ENCODE data around the gene HELZ2. TPM values are rescaled to one million over a fixed set of nuclear protein-coding genes. Genes with fewer than 3 reads are reported as not detected.
"Not testable (repeated sequence)": the region's sequence is repeated elsewhere in the genome, so short reads cannot be mapped to it uniquely, and the experiment has no call there.

Gene HELZ2
- total RNA-seq, 1 experiment from 2014 or later, result 18.1 TPM

GRCh38 chr20:63561624-63562396 is 12.2 kb downstream of the HELZ2 start:
- TF ChIP-seq CTCF (IDR thresholded peaks at IDR 0.05; ENCODE audit: unreplicated experiment), result no peak
- no TSS peak for BruUV-seq (replicated peaks)
- Mint-ChIP-seq H3K27me3 (ENCODE audit: insufficient read depth, unreplicated experiment) (no peaks in the 10 kb centered on the region), H3K4me3 (ENCODE audit: unreplicated experiment) (no peak overlapping the region), H3K9me3 (ENCODE audit: unreplicated experiment) (no peaks in the 10 kb centered on the region), H3K27ac (ENCODE audit: low read depth, unreplicated experiment) (no peak overlapping the region), H3K4me1 (ENCODE audit: insufficient read depth, unreplicated experiment) (no peaks in the 10 kb centered on the region), H3K36me3 (ENCODE audit: insufficient read depth, unreplicated experiment) (no peaks in the 10 kb centered on the region)
- CTCF ChIA-PET, result interaction anchor here (0.5 to 0.8 kb wide), 2 partner anchors 16 to 24 kb away, joined by 3 to 4 read pairs; no protein-coding TSS in a partner anchor
- intact Hi-C loops (cut with micrococcal nuclease), result no loop called here
- POLR2A ChIA-PET, result no interaction called here
- DNase-seq (ENCODE audit: unreplicated experiment), result no peak

- TF ChIP-seq CTCF (IDR thresholded peaks at IDR 0.05; ENCODE audit: unreplicated experiment), result no peak
- Mint-ChIP-seq H3K27ac (ENCODE audit: low read depth, unreplicated experiment) (no peak overlapping the region), H3K4me1 (ENCODE audit: insufficient read depth, unreplicated experiment) (no peaks in the 10 kb centered on the region), H3K27me3 (ENCODE audit: insufficient read depth, unreplicated experiment) (no peaks in the 10 kb centered on the region), H3K4me3 (ENCODE audit: unreplicated experiment) (no peak overlapping the region), H3K36me3 (ENCODE audit: insufficient read depth, unreplicated experiment) (no peaks in the 10 kb centered on the region), H3K9me3 (ENCODE audit: unreplicated experiment) (no peaks in the 10 kb centered on the region)
- ChIA-PET POLR2A (interaction anchor here (0.6 kb wide), 1 partner anchor 305 kb away, joined by 3 read pairs; no protein-coding TSS in a partner anchor), CTCF (interaction anchor here (0.7 kb wide), 1 partner anchor 13 kb away, joined by 3 read pairs; no protein-coding TSS in a partner anchor)
- BruUV-seq (replicated peaks), result no TSS peak
- DNase-seq (ENCODE audit: unreplicated experiment), result no peak
- intact Hi-C loops (cut with micrococcal nuclease), result no loop called here
These were observed 13.0 kb downstream of the HELZ2 start for GRCh38 chr20:63560856-63561609.

GRCh38 chr20:63560333-63560805 is 13.7 kb downstream of the HELZ2 start:
- no peak overlapping the region for H3K4me3 Mint-ChIP-seq (ENCODE audit: unreplicated experiment)
- POLR2A ChIA-PET, result interaction anchor here (0.6 kb wide), 1 partner anchor 305 kb away, joined by 3 read pairs; no protein-coding TSS in a partner anchor
- H3K27ac Mint-ChIP-seq (ENCODE audit: low read depth, unreplicated experiment), result no peak overlapping the region
- no TSS peak for BruUV-seq (replicated peaks)
- H3K9me3 Mint-ChIP-seq (ENCODE audit: unreplicated experiment), result no peaks in the 10 kb centered on the region
- intact Hi-C loops (cut with micrococcal nuclease), result no loop called here
- no peak for TF ChIP-seq CTCF (IDR thresholded peaks at IDR 0.05; ENCODE audit: unreplicated experiment)
- H3K36me3 Mint-ChIP-seq (ENCODE audit: insufficient read depth, unreplicated experiment), result no peaks in the 10 kb centered on the region
- no peaks in the 10 kb centered on the region for H3K4me1 Mint-ChIP-seq (ENCODE audit: insufficient read depth, unreplicated experiment)
- no peak for DNase-seq (ENCODE audit: unreplicated experiment)
- CTCF ChIA-PET, result interaction anchor here (0.6 kb wide), 1 partner anchor 23 kb away, joined by 3 read pairs; no protein-coding TSS in a partner anchor
- H3K27me3 Mint-ChIP-seq (ENCODE audit: insufficient read depth, unreplicated experiment), result no peaks in the 10 kb centered on the region

- intact Hi-C loops (cut with micrococcal nuclease); BruUV-seq (replicated peaks); H3K27ac Mint-ChIP-seq (ENCODE audit: low read depth, unreplicated experiment); H3K4me3 Mint-ChIP-seq (ENCODE audit: unreplicated experiment); POLR2A ChIA-PET; DNase-seq (ENCODE audit: unreplicated experiment); H3K27me3 Mint-ChIP-seq (ENCODE audit: insufficient read depth, unreplicated experiment); H3K4me1 Mint-ChIP-seq (ENCODE audit: insufficient read depth, unreplicated experiment); H3K36me3 Mint-ChIP-seq (ENCODE audit: insufficient read depth, unreplicated experiment); H3K9me3 Mint-ChIP-seq (ENCODE audit: unreplicated experiment): not testable (repeated sequence)
- CTCF ChIA-PET, result interaction anchor here (0.6 kb wide), 1 partner anchor 22 kb away, joined by 3 read pairs; no protein-coding TSS in a partner anchor
These were observed 14.3 kb downstream of the HELZ2 start for GRCh38 chr20:63559485-63560332.
